Endodermal cell (in vitro differentiated cells): ENCODE results near the gene HSPA2. TPM values are rescaled to one million over a fixed set of nuclear protein-coding genes. Genes with fewer than 3 reads are reported as not detected.

Experiments used
- DNase-seq: peaks from one replicate; pipeline ENCODE4 v3.0.0-alpha.2; 2017
- H3K27ac ChIP-seq: 2 replicates; pipeline ENCODE4 v1.5.1; 2013; ENCODE audit warnings: mild to moderate bottlenecking, low read depth, low read length, moderate library complexity
- H3K27me3 ChIP-seq: 2 replicates; pipeline ENCODE4 v1.6.1; 2013; ENCODE audit warnings: mild to moderate bottlenecking, low read length, moderate library complexity; ENCODE audit not compliant: insufficient read depth, control insufficient read depth, poor library complexity, severe bottlenecking
- H3K36me3 ChIP-seq: 2 replicates; pipeline ENCODE4 v1.7.0; 2013; ENCODE audit warnings: mild to moderate bottlenecking, low read length, moderate library complexity; ENCODE audit not compliant: control insufficient read depth, insufficient read depth
- H3K4me1 ChIP-seq: one replicate; pipeline ENCODE4 v1.7.0; 2013; ENCODE audit warnings: low read length; ENCODE audit not compliant: control insufficient read depth, insufficient read depth
- H3K4me3 ChIP-seq: 2 replicates; pipeline ENCODE4 v1.5.1; 2013; ENCODE audit warnings: mild to moderate bottlenecking, low read length, moderate library complexity
- H3K9ac ChIP-seq: 2 replicates; pipeline ENCODE4 v1.6.1; 2013; ENCODE audit warnings: mild to moderate bottlenecking, low read length, moderate library complexity; ENCODE audit not compliant: poor library complexity, severe bottlenecking; ENCODE audit errors: extremely low read depth
- H3K9me3 ChIP-seq: 2 replicates; pipeline ENCODE4 v1.6.1; 2013; ENCODE audit warnings: mild to moderate bottlenecking, low read length, moderate library complexity; ENCODE audit not compliant: control insufficient read depth
- H3K27ac Mint-ChIP-seq: 2 replicates; pipeline ENCODE4 v1.8.0; 2020; ENCODE audit warnings: mixed read lengths
- H3K27me3 Mint-ChIP-seq: 2 replicates; pipeline ENCODE4 v1.8.0; 2021; ENCODE audit warnings: mild to moderate bottlenecking, mixed read lengths; ENCODE audit not compliant: insufficient read depth
- H3K36me3 Mint-ChIP-seq: 2 replicates; pipeline ENCODE4 v1.8.0; 2020; ENCODE audit warnings: low read depth, mixed read lengths
- H3K4me1 Mint-ChIP-seq: 2 replicates; pipeline ENCODE4 v1.8.0; 2020; ENCODE audit warnings: mixed read lengths
- H3K4me3 Mint-ChIP-seq: 2 replicates; pipeline ENCODE4 v1.8.0; 2020; ENCODE audit warnings: mild to moderate bottlenecking, moderate library complexity, mixed read lengths
- H3K9me3 Mint-ChIP-seq: 2 replicates; pipeline ENCODE4 v1.8.0; 2020; ENCODE audit warnings: mild to moderate bottlenecking, mixed read lengths
- WGBS, 2 experiments: methylation state at CpG; one replicate each; pipeline versions ENCODE4 v1.1.5 to v1.1.7; 2013; ENCODE audit warnings: missing lambda C conversion rate in 2 of 2, mixed read lengths in 1 of 2; ENCODE audit not compliant: insufficient coverage in 1 of 2, insufficient read length in 1 of 2; 5-methylcytosine and 5-hydroxymethylcytosine counted together
- total RNA-seq, 2 donors: library from RNA; stranded (reverse); fragmentation: NEBNext Ultra II Directional in 1 of 2; extraction: Animal tissue kit (Norgen Biotek cat#: 25700) in 1 of 2; gene quantifications; 2 replicates in 1 of 2; 3 replicates in 1 of 2; pipeline ENCODE4 v1.2.1, GENCODE V29; 2021
- TF ChIP-seq, protein P1 (sequence below): fragments of 200-600 bp; sonication (generic); conservative IDR thresholded peaks from 2 replicates; pipeline ENCODE4 v1.5.0; 2021; ENCODE audit warnings: antibody characterized with exemption, mild to moderate bottlenecking

The HSPA2 gene
- total RNA-seq, 2 donors from 2014 or later: 7.9 to 12.9 TPM

GRCh38 chr14:64520699-64521098 is 19.8 kb upstream of the HSPA2 start:
- 96 to 100% methylated on average over 2 to 4 of the region's 4 CpGs for WGBS, 2 experiments
- peaks cover 4% of the 10 kb centered on the region for H3K36me3 Mint-ChIP-seq
- no peak overlapping the region for H3K4me3 Mint-ChIP-seq
- no peaks in the 10 kb centered on the region for H3K9me3 Mint-ChIP-seq
- H3K27me3 Mint-ChIP-seq: no peaks in the 10 kb centered on the region
- no peaks in the 10 kb centered on the region for H3K4me1 Mint-ChIP-seq
- TF ChIP-seq, protein P1, sequence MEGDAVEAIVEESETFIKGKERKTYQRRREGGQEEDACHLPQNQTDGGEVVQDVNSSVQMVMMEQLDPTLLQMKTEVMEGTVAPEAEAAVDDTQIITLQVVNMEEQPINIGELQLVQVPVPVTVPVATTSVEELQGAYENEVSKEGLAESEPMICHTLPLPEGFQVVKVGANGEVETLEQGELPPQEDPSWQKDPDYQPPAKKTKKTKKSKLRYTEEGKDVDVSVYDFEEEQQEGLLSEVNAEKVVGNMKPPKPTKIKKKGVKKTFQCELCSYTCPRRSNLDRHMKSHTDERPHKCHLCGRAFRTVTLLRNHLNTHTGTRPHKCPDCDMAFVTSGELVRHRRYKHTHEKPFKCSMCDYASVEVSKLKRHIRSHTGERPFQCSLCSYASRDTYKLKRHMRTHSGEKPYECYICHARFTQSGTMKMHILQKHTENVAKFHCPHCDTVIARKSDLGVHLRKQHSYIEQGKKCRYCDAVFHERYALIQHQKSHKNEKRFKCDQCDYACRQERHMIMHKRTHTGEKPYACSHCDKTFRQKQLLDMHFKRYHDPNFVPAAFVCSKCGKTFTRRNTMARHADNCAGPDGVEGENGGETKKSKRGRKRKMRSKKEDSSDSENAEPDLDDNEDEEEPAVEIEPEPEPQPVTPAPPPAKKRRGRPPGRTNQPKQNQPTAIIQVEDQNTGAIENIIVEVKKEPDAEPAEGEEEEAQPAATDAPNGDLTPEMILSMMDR: no peak
- no peaks in the 10 kb centered on the region for H3K9me3 ChIP-seq
- H3K36me3 ChIP-seq: peaks cover 40% of the 10 kb centered on the region
- no peaks in the 10 kb centered on the region for H3K4me1 ChIP-seq
- H3K27ac ChIP-seq: no peak overlapping the region
- H3K27ac Mint-ChIP-seq: no peak overlapping the region
- DNase-seq: no peak
- no peak overlapping the region for H3K4me3 ChIP-seq
- no peaks in the 10 kb centered on the region for H3K27me3 ChIP-seq
- H3K9ac ChIP-seq: no peak overlapping the region

GRCh38 chr14:64522591-64523355 is 17.8 kb upstream of the HSPA2 start:
- no peaks in the 10 kb centered on the region for H3K9me3 ChIP-seq
- TF ChIP-seq, protein P1: no peak
- H3K9me3 Mint-ChIP-seq: peaks cover 2% of the 10 kb centered on the region
- DNase-seq: no peak
- H3K4me3 ChIP-seq: no peak overlapping the region
- peaks cover 48% of the 10 kb centered on the region for H3K36me3 ChIP-seq
- H3K27me3 ChIP-seq: no peaks in the 10 kb centered on the region
- peaks cover 12% of the 10 kb centered on the region for H3K36me3 Mint-ChIP-seq
- WGBS, 2 experiments: 90 to 97% methylated on average over 7 to 9 of the region's 9 CpGs
- no peak overlapping the region for H3K4me3 Mint-ChIP-seq
- no peak overlapping the region for H3K9ac ChIP-seq
- H3K4me1 Mint-ChIP-seq: no peaks in the 10 kb centered on the region
- H3K27me3 Mint-ChIP-seq: no peaks in the 10 kb centered on the region
- H3K27ac ChIP-seq: no peak overlapping the region
- no peaks in the 10 kb centered on the region for H3K4me1 ChIP-seq
- H3K27ac Mint-ChIP-seq: no peak overlapping the region

- no peak overlapping the region for H3K27ac Mint-ChIP-seq
- H3K4me3 Mint-ChIP-seq: no peak overlapping the region
- WGBS, 2 experiments: 100% methylated on average over 1 of the region's 2 CpGs; no CpG with 5 or more reads in 1 of the 2 experiments
- no peaks in the 10 kb centered on the region for H3K4me1 Mint-ChIP-seq
- H3K36me3 Mint-ChIP-seq: peaks cover 11% of the 10 kb centered on the region
- no peak overlapping the region for H3K9ac ChIP-seq
- no peaks in the 10 kb centered on the region for H3K4me1 ChIP-seq
- H3K27me3 Mint-ChIP-seq: no peaks in the 10 kb centered on the region
- H3K4me3 ChIP-seq: no peak overlapping the region
- peaks cover 48% of the 10 kb centered on the region for H3K36me3 ChIP-seq
- H3K9me3 ChIP-seq: no peaks in the 10 kb centered on the region
- peaks cover 2% of the 10 kb centered on the region for H3K9me3 Mint-ChIP-seq
- no peak for DNase-seq
- no peaks in the 10 kb centered on the region for H3K27me3 ChIP-seq
- no peak overlapping the region for H3K27ac ChIP-seq
- TF ChIP-seq, protein P1: no peak
Measured at GRCh38 chr14:64525354-64525753, 15.2 kb upstream of the HSPA2 start.
